HepG2 (cell line): ENCODE measurements around the gene KCTD6. TPM values are rescaled to one million over a fixed set of nuclear protein-coding genes. Genes with fewer than 3 reads are reported as not detected.
A peak's percentile ranks its signal among the peaks of the same experiment; 100 is the strongest.

Source experiments
- ARNTL ChIP-seq: sonication (generic); formaldehyde crosslinking; IDR thresholded peaks from 2 replicates; pipeline ENCODE4 v1.4.0; 2020; ENCODE audit warnings: mild to moderate bottlenecking, missing genetic modification reagents
- CBX5 ChIP-seq: sonication (generic); formaldehyde crosslinking; IDR thresholded peaks from 2 replicates; pipeline ENCODE4 v1.4.0; 2020; ENCODE audit warnings: missing genetic modification reagents, borderline replicate concordance
- FIP1L1 ChIP-seq: fragments of 200-400 bp; formaldehyde crosslinking; IDR thresholded peaks from 2 replicates; pipeline ENCODE4 v1.6.1; 2018; ENCODE audit warnings: low read depth, mild to moderate bottlenecking, low read length, moderate library complexity, borderline replicate concordance; ENCODE audit not compliant: insufficient read depth
- HNF4G ChIP-seq, 2 experiments: sonication (generic) in 1 of 2; formaldehyde crosslinking in 1 of 2; IDR thresholded peaks; 2 replicates each; pipeline versions ENCODE4 v1.4.0 to v1.6.1; 2011 to 2020; ENCODE audit warnings: borderline replicate concordance in 2 of 2, low read depth in 2 of 2, mild to moderate bottlenecking in 2 of 2, low read length in 1 of 2, missing genetic modification reagents in 1 of 2, moderate library complexity in 1 of 2
- LCORL ChIP-seq, 2 experiments: fragments of 450-650 bp in 1 of 2; sonication (generic) in 1 of 2; formaldehyde crosslinking in 1 of 2; IDR thresholded peaks; 2 replicates each; pipeline versions ENCODE4 v1.5.0 to v1.6.1; 2017 to 2020; ENCODE audit warnings: antibody characterized with exemption in 1 of 2, missing genetic modification reagents in 1 of 2
- MBD4 ChIP-seq: IDR thresholded peaks from 2 replicates; pipeline ENCODE4 v1.6.1; 2012; ENCODE audit warnings: low read length, inconsistent platforms, borderline replicate concordance
- NFIB ChIP-seq: sonication (generic); formaldehyde crosslinking; IDR thresholded peaks from 2 replicates; pipeline ENCODE4 v1.9.0; 2021; ENCODE audit warnings: missing genetic modification reagents, mild to moderate bottlenecking, borderline replicate concordance
- RFXANK ChIP-seq: IDR thresholded peaks from 2 replicates; pipeline ENCODE4 v1.6.1; 2016
- SCMH1 ChIP-seq: sonication (generic); formaldehyde crosslinking; IDR thresholded peaks from 2 replicates; pipeline ENCODE4 v1.9.0; 2021; ENCODE audit warnings: missing genetic modification reagents, mild to moderate bottlenecking, borderline replicate concordance
- SMC3 ChIP-seq: IDR thresholded peaks from 2 replicates; pipeline ENCODE4 v1.6.1; 2011; ENCODE audit warnings: low read length, improper control_type of control experiment
- TP53 ChIP-seq: sonication (generic); formaldehyde crosslinking; conservative IDR thresholded peaks from 2 replicates; pipeline ENCODE4 v1.4.0; 2020; ENCODE audit warnings: missing genetic modification reagents
- XBP1 ChIP-seq: sonication (generic); formaldehyde crosslinking; IDR thresholded peaks from 2 replicates; pipeline ENCODE4 v1.5.0; 2020; ENCODE audit warnings: missing genetic modification reagents
- ZKSCAN5 ChIP-seq: sonication (generic); formaldehyde crosslinking; IDR thresholded peaks from 2 replicates; pipeline ENCODE4 v1.5.1; 2020; ENCODE audit warnings: mild to moderate bottlenecking, missing genetic modification reagents
- ZNF101 ChIP-seq: sonication (generic); formaldehyde crosslinking; IDR thresholded peaks from 2 replicates; pipeline ENCODE4 v1.4.0; 2020; ENCODE audit warnings: mild to moderate bottlenecking, low read depth, missing genetic modification reagents, borderline replicate concordance
- ZNF446 ChIP-seq: sonication (generic); formaldehyde crosslinking; IDR thresholded peaks from 2 replicates; pipeline ENCODE4 v1.5.0; 2020; ENCODE audit warnings: mild to moderate bottlenecking, missing genetic modification reagents
- ZNF773 ChIP-seq: sonication (generic); formaldehyde crosslinking; IDR thresholded peaks from 2 replicates; pipeline ENCODE4 v1.4.0; 2020; ENCODE audit warnings: missing genetic modification reagents, borderline replicate concordance
- ZSCAN30 ChIP-seq: sonication (generic); formaldehyde crosslinking; IDR thresholded peaks from 2 replicates; pipeline ENCODE4 v1.5.0; 2020; ENCODE audit warnings: mild to moderate bottlenecking, missing genetic modification reagents
- ZZZ3 ChIP-seq: sonication (generic); formaldehyde crosslinking; IDR thresholded peaks from 2 replicates; pipeline ENCODE4 v1.4.0; 2020; ENCODE audit warnings: missing genetic modification reagents, mild to moderate bottlenecking, borderline replicate concordance
- polyA plus RNA-seq, 8 experiments: library from polyadenylated mRNA; depleted of rRNA in 3 of 8; stranded (reverse) in 7 of 8; unstranded in 1 of 8; fragments of >200 nt; fragmentation: Illumina TruSeq in 4 of 8; extraction: Trizol in 4 of 8; gene quantifications; 2 replicates each; pipeline versions ENCODE4 v1.2.1 to v1.2.3, GENCODE V29; 2011 to 2016; ENCODE audit warnings: low read depth in 4 of 8, missing spikeins in 1 of 8, mixed read lengths in 1 of 8; ENCODE audit not compliant: insufficient read depth in 1 of 8
- total RNA-seq, 5 experiments: library from RNA; depleted of rRNA; stranded (reverse); fragments of >200 nt; fragmentation: Illumina TruSeq; extraction: Trizol; gene quantifications; 2 replicates each; pipeline ENCODE4 v1.2.3, GENCODE V29; 2016; ENCODE audit warnings: low read depth in 1 of 5
- TF ChIP-seq, protein P1 (sequence below): sonication (generic); formaldehyde crosslinking; IDR thresholded peaks from 2 replicates; pipeline ENCODE4 v1.5.0; 2020; ENCODE audit warnings: mild to moderate bottlenecking, missing genetic modification reagents
- TF ChIP-seq, protein P2 (sequence below): sonication (generic); formaldehyde crosslinking; IDR thresholded peaks from 2 replicates; pipeline ENCODE4 v1.4.0; 2020; ENCODE audit warnings: low read depth, mild to moderate bottlenecking, missing genetic modification reagents
- TF ChIP-seq, protein P3 (sequence below): sonication (generic); formaldehyde crosslinking; conservative IDR thresholded peaks from 2 replicates; pipeline ENCODE4 v1.4.0; 2020; ENCODE audit warnings: mild to moderate bottlenecking, missing genetic modification reagents, moderate library complexity

Gene KCTD6
- total and polyA plus RNA-seq, 2 of the 13 experiments (the other 11 are each of a cell fraction or from before 2014, with no cell fraction given), result 13.4 to 14.2 TPM

DNA sequence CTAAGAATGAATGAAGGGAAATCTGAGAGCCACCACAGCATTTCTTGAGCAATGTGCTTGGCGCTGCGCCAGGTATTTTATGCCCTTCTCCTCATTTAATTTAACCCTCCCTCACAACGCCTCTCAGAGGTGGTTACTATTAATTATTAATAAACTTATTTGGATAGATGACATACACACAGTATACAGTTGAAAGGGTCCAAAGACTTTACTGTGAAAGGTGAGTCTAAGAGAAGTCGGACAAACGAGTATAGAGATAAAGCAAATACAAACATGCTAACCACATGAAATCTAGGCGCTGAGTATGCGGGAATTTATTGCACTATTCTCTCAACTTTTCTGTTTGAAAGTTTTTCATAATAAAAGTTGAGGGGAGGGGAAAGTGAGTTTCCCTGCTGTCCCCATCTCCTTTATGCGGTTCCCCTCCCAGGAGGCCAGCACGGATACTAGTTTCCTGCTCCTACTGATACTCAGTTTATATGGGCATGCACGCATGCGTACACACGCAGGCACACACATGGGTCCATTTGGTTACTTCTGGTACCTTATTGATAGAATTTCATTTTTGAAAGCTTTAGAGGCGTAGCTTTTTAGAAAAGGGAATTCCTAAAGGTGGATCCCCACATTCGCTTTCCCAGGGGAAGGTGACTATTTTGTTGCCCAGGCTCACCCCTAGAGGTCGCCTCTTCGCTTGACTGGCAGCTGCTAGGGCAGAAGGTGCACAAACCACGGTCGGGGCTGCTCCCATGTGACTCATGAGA is 28.5 kb upstream of the KCTD6 start (continued):
- TF ChIP-seq ZZZ3 (CRISPR knock-in tag) (no peak), HNF4G (IDR thresholded peaks at IDR 0.05; ENCODE audit: borderline replicate concordance, low read depth, low read length) (no peak), HNF4G (CRISPR knock-in tag; IDR thresholded peaks at IDR 0.05; ENCODE audit: borderline replicate concordance, low read depth) (no peak), TP53 (no peak), CBX5 (CRISPR knock-in tag) (peak; percentile 63; the same call in 1 of the 2 replicates), ZKSCAN5 (CRISPR knock-in tag) (no peak), SMC3 (peak; percentile 73), XBP1 (CRISPR knock-in tag) (no peak), LCORL (IDR thresholded peaks at IDR 0.05) (no peak), LCORL (CRISPR knock-in tag; IDR thresholded peaks at IDR 0.05) (peak; percentile 24; the same call in 1 of the 2 replicates), SCMH1 (no peak), ZNF446 (CRISPR knock-in tag) (no peak), FIP1L1 (no peak), ZNF773 (CRISPR knock-in tag) (no peak), ARNTL (peak; percentile 41; the same call in 1 of the 2 replicates), ZSCAN30 (CRISPR knock-in tag) (no peak), ZNF101 (CRISPR knock-in tag) (no peak), MBD4 (peak; percentile 37; the same call in 1 of the 2 replicates), RFXANK (CRISPR knock-in tag) (no peak), NFIB (CRISPR knock-in tag) (no peak)
- TF ChIP-seq, protein P1, sequence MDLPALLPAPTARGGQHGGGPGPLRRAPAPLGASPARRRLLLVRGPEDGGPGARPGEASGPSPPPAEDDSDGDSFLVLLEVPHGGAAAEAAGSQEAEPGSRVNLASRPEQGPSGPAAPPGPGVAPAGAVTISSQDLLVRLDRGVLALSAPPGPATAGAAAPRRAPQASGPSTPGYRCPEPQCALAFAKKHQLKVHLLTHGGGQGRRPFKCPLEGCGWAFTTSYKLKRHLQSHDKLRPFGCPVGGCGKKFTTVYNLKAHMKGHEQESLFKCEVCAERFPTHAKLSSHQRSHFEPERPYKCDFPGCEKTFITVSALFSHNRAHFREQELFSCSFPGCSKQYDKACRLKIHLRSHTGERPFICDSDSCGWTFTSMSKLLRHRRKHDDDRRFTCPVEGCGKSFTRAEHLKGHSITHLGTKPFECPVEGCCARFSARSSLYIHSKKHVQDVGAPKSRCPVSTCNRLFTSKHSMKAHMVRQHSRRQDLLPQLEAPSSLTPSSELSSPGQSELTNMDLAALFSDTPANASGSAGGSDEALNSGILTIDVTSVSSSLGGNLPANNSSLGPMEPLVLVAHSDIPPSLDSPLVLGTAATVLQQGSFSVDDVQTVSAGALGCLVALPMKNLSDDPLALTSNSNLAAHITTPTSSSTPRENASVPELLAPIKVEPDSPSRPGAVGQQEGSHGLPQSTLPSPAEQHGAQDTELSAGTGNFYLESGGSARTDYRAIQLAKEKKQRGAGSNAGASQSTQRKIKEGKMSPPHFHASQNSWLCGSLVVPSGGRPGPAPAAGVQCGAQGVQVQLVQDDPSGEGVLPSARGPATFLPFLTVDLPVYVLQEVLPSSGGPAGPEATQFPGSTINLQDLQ (CRISPR knock-in tag), result no peak
- TF ChIP-seq, protein P2, sequence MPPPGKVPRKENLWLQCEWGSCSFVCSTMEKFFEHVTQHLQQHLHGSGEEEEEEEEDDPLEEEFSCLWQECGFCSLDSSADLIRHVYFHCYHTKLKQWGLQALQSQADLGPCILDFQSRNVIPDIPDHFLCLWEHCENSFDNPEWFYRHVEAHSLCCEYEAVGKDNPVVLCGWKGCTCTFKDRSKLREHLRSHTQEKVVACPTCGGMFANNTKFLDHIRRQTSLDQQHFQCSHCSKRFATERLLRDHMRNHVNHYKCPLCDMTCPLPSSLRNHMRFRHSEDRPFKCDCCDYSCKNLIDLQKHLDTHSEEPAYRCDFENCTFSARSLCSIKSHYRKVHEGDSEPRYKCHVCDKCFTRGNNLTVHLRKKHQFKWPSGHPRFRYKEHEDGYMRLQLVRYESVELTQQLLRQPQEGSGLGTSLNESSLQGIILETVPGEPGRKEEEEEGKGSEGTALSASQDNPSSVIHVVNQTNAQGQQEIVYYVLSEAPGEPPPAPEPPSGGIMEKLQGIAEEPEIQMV (CRISPR knock-in tag), result no peak
- TF ChIP-seq, protein P3, sequence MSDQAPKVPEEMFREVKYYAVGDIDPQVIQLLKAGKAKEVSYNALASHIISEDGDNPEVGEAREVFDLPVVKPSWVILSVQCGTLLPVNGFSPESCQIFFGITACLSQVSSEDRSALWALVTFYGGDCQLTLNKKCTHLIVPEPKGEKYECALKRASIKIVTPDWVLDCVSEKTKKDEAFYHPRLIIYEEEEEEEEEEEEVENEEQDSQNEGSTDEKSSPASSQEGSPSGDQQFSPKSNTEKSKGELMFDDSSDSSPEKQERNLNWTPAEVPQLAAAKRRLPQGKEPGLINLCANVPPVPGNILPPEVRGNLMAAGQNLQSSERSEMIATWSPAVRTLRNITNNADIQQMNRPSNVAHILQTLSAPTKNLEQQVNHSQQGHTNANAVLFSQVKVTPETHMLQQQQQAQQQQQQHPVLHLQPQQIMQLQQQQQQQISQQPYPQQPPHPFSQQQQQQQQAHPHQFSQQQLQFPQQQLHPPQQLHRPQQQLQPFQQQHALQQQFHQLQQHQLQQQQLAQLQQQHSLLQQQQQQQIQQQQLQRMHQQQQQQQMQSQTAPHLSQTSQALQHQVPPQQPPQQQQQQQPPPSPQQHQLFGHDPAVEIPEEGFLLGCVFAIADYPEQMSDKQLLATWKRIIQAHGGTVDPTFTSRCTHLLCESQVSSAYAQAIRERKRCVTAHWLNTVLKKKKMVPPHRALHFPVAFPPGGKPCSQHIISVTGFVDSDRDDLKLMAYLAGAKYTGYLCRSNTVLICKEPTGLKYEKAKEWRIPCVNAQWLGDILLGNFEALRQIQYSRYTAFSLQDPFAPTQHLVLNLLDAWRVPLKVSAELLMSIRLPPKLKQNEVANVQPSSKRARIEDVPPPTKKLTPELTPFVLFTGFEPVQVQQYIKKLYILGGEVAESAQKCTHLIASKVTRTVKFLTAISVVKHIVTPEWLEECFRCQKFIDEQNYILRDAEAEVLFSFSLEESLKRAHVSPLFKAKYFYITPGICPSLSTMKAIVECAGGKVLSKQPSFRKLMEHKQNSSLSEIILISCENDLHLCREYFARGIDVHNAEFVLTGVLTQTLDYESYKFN, result peak; percentile 34; the same call in 1 of the 2 replicates
